Nucleus accumbens (tissue), 56 donors: Measurements from ENCODE around the gene NOS3.

Source experiments
- DNase-seq, 56 donors: peaks; one replicate each; lab custom pipeline; 2025; lab: John Stamatoyannopoulos, UW

Gene NOS3

DNA sequence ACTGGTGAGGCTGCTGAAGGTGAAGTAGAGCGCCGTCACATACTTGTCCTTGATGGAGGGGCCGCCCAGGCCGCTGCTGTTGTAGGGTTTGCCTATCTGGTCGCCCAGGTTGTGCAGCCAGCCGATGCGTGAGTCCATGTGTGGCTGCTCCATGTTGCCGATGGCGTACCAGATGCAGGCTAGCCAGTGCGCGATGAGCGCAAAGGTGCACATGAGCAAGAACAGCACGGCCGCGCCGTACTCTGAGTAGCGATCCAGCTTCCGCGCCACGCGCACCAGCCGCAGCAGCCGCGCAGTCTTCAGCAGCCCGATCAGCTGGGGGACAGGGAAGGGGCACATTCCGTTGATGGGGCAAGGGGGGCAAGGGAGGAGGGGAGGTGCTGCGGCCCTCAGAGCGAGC is 39.3 kb upstream of the NOS3 start:
- no peak for DNase-seq

GRCh38 chr7:150952331-150953050 is 38.3 kb upstream of the NOS3 start:
- no peak for DNase-seq

DNA sequence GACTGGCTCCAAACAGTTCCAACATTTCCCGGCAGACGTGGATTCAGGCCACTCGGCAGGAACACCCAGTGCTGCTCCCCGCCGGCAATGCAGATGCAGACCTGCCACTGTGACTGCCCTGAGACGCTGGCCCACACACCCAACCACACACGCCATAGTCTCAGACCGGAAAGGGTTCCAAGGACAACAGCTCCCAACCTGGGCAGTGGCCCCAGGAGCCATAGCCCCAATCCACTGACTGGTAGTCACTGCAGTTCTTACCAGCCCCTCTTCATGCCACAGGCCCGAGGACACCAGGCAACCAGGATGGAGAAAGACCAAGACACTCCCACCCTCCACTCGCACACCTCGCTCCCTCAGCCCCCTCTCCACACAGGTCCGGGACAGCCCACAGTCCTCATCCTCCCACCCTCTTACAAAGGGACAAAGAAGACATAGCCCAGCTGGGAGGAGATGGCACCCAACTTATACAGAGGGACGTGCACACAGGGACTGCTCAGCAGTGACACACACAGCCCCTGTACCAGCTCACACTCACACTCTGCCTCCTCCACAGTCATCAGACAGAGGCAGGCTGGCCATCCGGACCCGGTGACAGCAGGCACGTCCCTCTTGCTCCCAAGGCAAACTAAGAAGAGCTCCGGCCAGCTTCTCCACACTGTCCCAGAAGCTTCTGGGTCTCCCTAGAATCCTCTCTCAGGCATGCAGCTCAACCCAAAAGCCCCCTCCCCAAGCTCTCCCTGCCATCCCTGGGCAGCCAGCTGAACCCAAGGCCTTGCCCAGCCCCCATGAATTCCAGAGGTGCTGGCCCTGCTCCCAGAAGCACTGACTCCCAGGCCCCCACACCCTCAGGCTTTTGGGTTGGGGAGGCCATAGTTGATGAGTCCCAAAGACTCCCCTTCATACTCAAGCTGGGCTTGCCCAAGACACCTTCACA is 37.5 kb upstream of the NOS3 start:
- DNase-seq = no peak

DNA sequence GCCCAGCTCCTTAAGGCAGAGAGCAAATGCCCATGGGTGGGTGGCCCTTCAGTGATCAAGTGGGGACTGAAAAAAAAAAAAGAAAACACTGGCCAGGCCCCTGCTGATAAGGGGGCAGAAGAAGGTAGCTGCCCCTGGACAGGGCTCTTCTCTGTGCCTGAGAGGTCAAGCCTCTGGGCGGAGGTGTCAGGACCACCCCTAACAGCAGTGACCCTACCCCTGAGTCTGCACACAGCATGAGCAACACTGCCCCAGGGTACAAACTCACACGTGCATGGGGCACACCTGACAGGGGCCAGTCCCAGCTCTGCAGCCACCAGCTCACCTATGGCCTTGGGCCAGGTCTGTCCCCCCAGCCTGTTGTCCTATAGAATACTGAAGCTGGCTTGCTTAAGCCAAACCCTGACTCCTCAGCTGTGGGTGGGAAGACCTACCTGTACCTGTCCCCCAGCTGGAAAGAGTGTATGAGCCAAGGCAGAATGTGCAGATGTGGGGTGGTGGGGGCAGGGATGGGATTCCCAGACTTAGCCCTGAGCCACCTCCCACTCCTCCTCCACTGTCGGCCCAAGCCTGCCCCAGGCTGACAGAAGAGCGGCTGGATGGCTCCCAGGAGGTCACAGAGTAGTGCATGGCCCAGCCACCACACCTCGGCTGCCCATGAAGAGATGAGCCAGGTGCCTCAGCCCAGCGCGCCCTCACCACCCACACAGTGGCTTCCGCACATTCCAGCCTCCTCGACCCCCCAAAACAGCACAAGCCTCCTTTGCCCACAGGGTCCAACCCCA is 36.4 kb upstream of the NOS3 start:
- DNase-seq = no peak

GRCh38 chr7:150954986-150955518 is 35.8 kb upstream of the NOS3 start:
- no peak for DNase-seq

GRCh38 chr7:150955519-150956394 is 35.1 kb upstream of the NOS3 start:
- DNase-seq = peak in 18 of 56 donors; percentile 14 to 71 (median 34)

- no peak for DNase-seq
These were observed 34.3 kb upstream of the NOS3 start for GRCh38 chr7:150956395-150957132.

DNA sequence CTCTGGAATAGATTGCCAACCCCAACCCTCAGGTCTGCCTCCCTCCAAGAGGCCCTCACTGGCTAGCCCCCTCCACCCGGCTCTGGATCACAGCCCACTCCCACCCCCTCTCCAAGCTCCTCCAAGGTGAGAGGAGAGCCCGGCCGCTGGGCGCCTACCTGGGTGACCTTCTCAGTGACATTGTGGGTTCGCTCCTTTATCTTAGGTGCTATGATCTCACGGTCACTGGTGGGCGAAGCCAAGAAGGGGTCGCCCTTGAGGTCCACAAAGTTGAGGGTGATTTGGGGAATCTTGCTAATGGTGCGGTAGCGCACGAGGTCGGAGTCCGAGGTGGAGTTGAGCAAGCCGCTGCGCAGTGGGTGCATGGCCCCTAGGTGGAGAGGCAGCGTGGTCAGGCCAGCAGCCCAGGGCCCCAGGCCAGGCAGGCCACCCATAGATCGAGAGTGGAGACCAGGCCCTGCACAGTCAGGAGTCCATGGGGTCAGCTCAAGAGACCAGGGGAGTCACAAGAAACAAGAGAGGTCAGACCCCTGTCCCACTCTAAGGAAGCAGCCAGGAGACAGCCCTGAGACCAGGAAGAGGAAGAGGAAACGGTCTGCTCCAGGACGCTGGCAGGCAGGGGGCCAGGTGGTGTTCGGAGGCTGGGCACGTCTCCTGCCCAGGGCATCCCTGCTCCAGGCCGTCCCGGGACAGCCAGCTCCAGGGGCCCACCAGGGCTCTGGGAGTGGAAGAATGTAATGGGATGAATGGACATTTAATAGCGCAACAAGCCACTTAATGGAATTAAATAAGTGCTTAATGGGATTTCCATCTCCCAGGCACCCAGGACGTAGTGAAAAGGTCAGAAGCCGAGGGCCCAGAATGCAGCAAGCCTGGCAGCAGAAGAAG is 33.4 kb upstream of the NOS3 start:
- no peak for DNase-seq

DNA sequence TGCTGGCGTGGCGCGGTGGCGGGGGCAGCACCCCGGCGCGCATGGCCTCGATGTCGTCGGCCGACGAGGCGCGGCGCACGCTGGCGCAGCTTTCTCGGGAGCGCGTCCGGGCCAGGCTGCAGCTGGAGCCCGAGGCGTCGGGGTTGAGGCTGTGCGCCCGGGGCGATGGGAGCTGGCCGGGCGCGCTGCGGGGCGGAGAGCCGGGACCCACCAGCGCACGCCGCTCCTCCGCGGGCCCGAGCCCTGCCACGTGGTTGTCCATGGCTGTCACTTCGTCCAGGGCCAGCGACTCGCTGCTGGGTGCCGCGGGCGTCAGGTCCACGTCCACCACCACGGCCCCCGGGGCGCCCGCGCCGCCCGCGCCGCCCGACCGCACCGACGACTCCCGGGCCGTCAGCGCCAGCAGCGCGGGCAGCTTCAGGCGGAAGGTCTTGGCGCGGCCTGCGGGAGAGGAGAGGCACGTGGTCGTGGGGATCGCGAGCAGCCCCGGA is 32.7 kb upstream of the NOS3 start:
- no peak for DNase-seq

GRCh38 chr7:150958597-150958996 is 32.2 kb upstream of the NOS3 start:
- no peak for DNase-seq

DNA sequence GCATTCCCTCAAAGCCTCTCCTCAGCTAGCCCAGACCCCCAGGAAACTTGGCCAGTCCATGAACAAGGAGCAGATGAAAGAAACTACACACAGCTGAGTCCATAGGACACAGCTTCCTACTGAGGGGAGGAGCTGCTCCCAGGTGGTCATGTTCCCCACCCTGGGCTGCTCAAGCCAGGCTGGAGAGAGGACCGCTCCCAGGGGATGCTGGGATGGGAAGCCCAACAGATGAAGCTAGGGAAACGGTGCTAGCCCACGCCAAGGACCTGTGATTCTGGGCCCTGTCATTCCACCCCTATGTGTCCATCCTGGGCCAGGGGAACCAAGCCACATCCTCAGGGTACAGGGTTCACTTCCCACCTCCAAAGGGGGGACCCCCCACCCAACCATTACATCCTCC is 31.7 kb upstream of the NOS3 start:
- DNase-seq = no peak

- no peak for DNase-seq
These were observed 30.8 kb upstream of the NOS3 start for GRCh38 chr7:150959739-150960734.

DNA sequence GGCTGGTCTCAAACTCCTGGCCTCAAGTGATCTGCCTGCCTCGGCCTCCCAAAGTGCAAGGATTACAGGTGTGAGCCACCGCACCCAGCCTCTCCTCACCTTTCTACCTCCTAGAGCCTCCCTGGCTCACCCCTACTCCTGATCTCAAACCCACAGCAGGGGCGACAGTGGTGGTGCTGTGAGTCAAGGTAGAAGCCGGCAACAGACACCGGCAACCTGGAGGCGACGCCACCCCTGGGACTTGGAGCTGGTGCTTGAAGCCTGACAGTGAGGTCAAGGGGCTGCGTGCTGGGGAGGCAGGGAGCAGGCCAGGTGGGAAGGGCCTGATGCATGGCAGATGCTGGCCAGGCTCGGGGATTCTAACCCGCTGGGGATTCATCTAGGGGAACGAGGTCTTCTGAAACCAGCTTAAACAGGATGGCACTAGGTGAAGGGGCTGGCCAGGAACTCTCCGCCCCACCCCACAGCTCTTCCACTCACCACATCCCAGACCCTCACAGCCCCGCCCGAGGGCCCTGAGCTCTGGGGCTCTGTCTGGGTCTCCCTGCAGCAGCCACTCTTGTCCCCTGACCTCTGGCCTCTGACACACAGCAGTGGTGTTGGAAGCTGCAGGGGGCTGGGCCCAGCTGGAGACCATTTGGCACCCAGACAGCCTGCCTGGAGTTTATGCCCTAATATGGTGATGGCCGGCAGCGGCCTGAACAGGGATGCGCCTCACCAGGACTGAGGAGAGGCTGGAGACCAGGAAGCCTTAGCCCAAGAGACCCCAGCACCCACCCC is 29.1 kb upstream of the NOS3 start:
- no peak for DNase-seq

DNA sequence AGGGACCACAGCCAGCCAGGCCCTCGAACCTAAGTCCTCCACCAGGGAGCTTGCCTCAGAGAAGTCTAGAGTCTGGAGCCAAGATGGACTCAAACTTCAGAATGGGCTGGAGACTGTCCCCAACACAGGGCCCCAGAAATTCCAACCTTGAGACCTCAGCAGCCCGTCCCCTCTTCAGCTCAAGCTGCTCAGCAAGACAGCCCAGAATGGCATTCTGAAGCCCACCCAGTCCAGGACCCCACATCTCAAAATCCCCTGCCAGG is 28.6 kb upstream of the NOS3 start:
- DNase-seq = no peak

- peak in 38 of 56 donors; percentile 11 to 76 (median 40) for DNase-seq
These were observed 28.0 kb upstream of the NOS3 start for GRCh38 chr7:150962553-150963399.
